ENCODE data around the gene ASGR2.

ASGR2 gene

DNA sequence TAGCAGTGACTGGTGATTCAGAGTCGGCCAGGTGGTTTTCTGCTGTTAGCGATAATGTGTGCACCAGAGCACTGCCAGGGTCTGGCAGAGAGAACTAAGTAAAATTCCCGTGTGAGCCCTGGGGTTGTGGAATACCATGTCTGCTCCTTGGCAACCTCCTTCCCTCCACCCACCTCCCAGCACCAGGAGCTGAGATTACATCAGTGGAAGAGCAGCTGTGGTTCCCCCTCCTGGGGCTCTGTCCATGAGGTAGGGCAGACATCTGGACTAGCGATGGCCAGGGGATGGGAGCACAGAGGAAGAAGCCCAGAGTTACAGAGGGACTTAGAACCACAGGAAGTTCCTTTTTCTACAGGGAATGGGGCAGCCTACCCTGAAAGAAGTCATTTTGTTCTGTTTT, 50.4 kb downstream of the ASGR2 start:
- DNase-seq (ENCODE audit: low read depth in 2 of 2): no peak

- DNase-seq (ENCODE audit: low read depth in 2 of 2): no peak
These were observed 51.0 kb downstream of the ASGR2 start for GRCh38 chr17:7063518-7064094.

- no peak for DNase-seq (ENCODE audit: low read depth in 2 of 2)
These were observed 54.3 kb downstream of the ASGR2 start for GRCh38 chr17:7060165-7060891.

DNA sequence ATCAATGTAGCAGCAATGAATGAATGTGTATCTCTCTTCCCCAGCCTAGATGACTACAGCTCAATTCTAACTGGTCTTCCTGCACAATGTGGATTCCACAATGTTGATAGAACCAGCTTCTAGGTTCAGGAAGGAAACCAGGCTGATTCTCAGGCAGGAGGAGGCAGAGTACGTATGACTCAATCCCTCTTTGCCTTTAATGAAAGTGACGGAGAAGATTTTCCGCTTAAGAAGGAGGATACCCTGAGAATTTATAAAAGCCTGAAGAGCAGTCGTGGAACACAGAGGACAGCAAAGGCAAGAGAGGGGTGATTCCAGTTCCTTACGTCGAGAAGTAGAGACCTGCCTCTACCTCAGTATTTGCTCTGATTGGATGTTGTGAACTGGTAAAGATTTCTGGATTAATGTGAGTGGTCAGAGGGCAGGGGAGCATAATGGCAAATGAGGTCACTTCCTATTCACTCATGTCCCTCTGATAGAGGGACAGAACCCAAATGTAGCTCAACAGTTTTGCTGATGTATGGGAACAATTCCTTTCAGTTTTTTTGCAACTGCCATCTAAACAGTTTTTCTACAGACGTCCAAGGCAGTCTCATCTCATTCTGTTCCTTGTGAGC, 55.7 kb downstream of the ASGR2 start:
- no peak for DNase-seq (ENCODE audit: low read depth in 2 of 2)

DNA sequence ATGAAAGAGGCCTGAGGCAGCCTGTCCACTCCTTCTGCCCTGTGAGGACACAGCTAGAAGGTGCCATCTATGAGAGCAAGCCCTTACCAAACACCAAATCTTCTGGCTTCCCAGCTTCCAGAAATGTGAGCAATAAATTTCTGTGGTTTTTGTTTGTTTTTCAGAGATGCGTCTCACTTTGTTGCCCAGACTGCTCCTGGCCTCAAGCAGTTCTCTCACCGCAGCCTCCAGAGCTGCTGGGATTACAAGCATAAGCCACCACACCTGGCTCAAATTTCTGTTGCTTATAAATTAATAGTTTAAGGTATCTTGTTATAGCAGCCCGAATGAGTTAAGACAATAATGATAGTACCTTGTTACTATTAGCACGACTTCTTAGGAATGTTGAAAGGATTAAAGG, 58.2 kb downstream of the ASGR2 start:
- no peak for DNase-seq (ENCODE audit: low read depth in 2 of 2)

Data from stimulated activated CD8-positive, alpha-beta memory T cell treated with anti-CD3 and anti-CD28 coated beads, Interleukin-15, amount 100 ng/mL, for 48 hours (primary cell).